K562 (cell line): ENCODE results near the gene IP6K3. TPM values are rescaled to one million over a fixed set of nuclear protein-coding genes. Genes with fewer than 3 reads are reported as not detected.

Source experiments
- BCOR ChIP-seq: fragments of 450-650 bp; IDR thresholded peaks from 2 replicates; pipeline ENCODE4 v1.6.1; 2016
- CBX5 ChIP-seq: IDR thresholded peaks from 2 replicates; pipeline ENCODE4 v1.6.1; 2014; ENCODE audit warnings: low read depth, borderline replicate concordance
- CHCHD3 ChIP-seq: fragments of 250-450 bp; sonication (Bioruptor Pico); IDR thresholded peaks from 2 replicates; pipeline ENCODE4 v2.1.2; 2022; ENCODE audit warnings: mild to moderate bottlenecking
- CTCF ChIP-seq, 3 experiments: IDR thresholded peaks in 2 of 3; conservative IDR thresholded peaks in 1 of 3; 2 replicates each; pipeline ENCODE4 v1.5.1; 2011 to 2012; ENCODE audit warnings: low read length in 3 of 3, mild to moderate bottlenecking in 3 of 3, control low read depth in 2 of 3, improper control_type of control experiment in 1 of 3, inconsistent platforms in 1 of 3, low read depth in 1 of 3, mixed read lengths in 1 of 3, moderate library complexity in 1 of 3; ENCODE audit not compliant: insufficient read depth in 2 of 3
- EWSR1 ChIP-seq: fragments of 450-650 bp; IDR thresholded peaks from 2 replicates; pipeline ENCODE4 v1.6.1; 2018; ENCODE audit warnings: borderline replicate concordance, mild to moderate bottlenecking, low read depth, moderate library complexity; ENCODE audit not compliant: partially characterized antibody
- HMG20A ChIP-seq: fragments of 450-650 bp; formaldehyde crosslinking; conservative IDR thresholded peaks from 2 replicates; pipeline ENCODE4 v1.4.0; 2020; ENCODE audit warnings: mild to moderate bottlenecking, mixed read lengths
- ILF3 ChIP-seq: fragments of 450-650 bp; IDR thresholded peaks from 2 replicates; pipeline ENCODE4 v1.6.1; 2018; ENCODE audit warnings: antibody characterized with exemption, mild to moderate bottlenecking, moderate library complexity, borderline replicate concordance
- KDM5B ChIP-seq: fragments of 200-600 bp; sonication (generic); IDR thresholded peaks from 2 replicates; pipeline ENCODE4 v1.6.1; 2012; ENCODE audit warnings: low read depth, mild to moderate bottlenecking, moderate library complexity, low read length, control low read depth, inconsistent platforms; ENCODE audit not compliant: insufficient replicate concordance
- LCOR ChIP-seq: sonication (generic); formaldehyde crosslinking; IDR thresholded peaks from 2 replicates; pipeline ENCODE4 v1.8.0; 2022; ENCODE audit warnings: mild to moderate bottlenecking, missing genetic modification reagents
- NFIX ChIP-seq: fragments of 250-450 bp; sonication (Bioruptor Pico); IDR thresholded peaks from 2 replicates; pipeline ENCODE4 v1.4.0; 2020; ENCODE audit warnings: low read depth, mild to moderate bottlenecking, moderate library complexity
- TAF15 ChIP-seq: fragments of 200-400 bp; formaldehyde crosslinking; IDR thresholded peaks from 2 replicates; pipeline ENCODE4 v1.6.1; 2017; ENCODE audit warnings: mild to moderate bottlenecking, low read depth, low read length, moderate library complexity
- TRIM28 ChIP-seq: fragments of 450-650 bp; IDR thresholded peaks from 2 replicates; pipeline ENCODE4 v1.6.1; 2017
- ZHX1 ChIP-seq: fragments of 150-350 bp; conservative IDR thresholded peaks from 2 replicates; pipeline ENCODE4 v1.6.1; 2014; ENCODE audit warnings: low read length
- ZNF24 ChIP-seq: fragments of 450-650 bp; IDR thresholded peaks from 2 replicates; pipeline ENCODE4 v1.6.1; 2016
- ZNF398 ChIP-seq: fragments of 250-450 bp; sonication (Bioruptor Pico); IDR thresholded peaks from 2 replicates; pipeline ENCODE4 v1.8.0; 2021; ENCODE audit warnings: moderate library complexity, mild to moderate bottlenecking, inconsistent platforms
- ZSCAN29 ChIP-seq: fragments of 450-650 bp; IDR thresholded peaks from 2 replicates; pipeline ENCODE4 v1.6.1; 2017
- polyA plus RNA-seq, 8 experiments: library from polyadenylated mRNA; depleted of rRNA in 4 of 8; stranded (reverse) in 5 of 8; unstranded in 3 of 8; fragments of >200 nt; fragmentation: Nextera tagmentation in 2 of 8; fragmentation: Illumina TruSeq in 1 of 8; extraction: Ambion mirVana in 2 of 8; extraction: Trizol in 1 of 8; gene quantifications; 2 replicates each; pipeline versions ENCODE4 v1.2.1 to v1.2.3, GENCODE V29; 2011 to 2014; ENCODE audit warnings: inconsistent platforms in 1 of 8, missing spikeins in 1 of 8
- total RNA-seq, 7 experiments: library from RNA; depleted of rRNA in 6 of 7; stranded (reverse); fragments of >200 nt in 6 of 7; fragmentation: Illumina TruSeq in 2 of 7; extraction: Trizol in 2 of 7; gene quantifications; 2 replicates each; pipeline versions ENCODE4 v1.2.1 to v1.2.3, GENCODE V29; 2011 to 2021; ENCODE audit warnings: low replicate concordance in 1 of 7
- TF ChIP-seq, protein P1 (sequence below), 2 experiments: fragments of 450-650 bp; conservative IDR thresholded peaks; 2 replicates each; pipeline ENCODE4 v1.6.1; 2017; ENCODE audit warnings: mild to moderate bottlenecking in 2 of 2, moderate library complexity in 2 of 2
- TF ChIP-seq, protein P2 (sequence below), 2 experiments: fragments of 250-450 bp in 1 of 2; fragments of 450-650 bp in 1 of 2; sonication (Bioruptor Pico) in 1 of 2; IDR thresholded peaks; 2 replicates each; pipeline versions ENCODE4 v1.6.1 to v1.8.0; 2016 to 2021; ENCODE audit warnings: mild to moderate bottlenecking in 2 of 2, moderate library complexity in 2 of 2, missing compliant biosample characterization in 1 of 2, missing genetic modification characterization in 1 of 2

IP6K3 gene
- total and polyA plus RNA-seq, 9 of the 15 experiments (the other 6 are each of a cell fraction or from before 2014, with no cell fraction given) = not detected

- TF ChIP-seq, protein P1, sequence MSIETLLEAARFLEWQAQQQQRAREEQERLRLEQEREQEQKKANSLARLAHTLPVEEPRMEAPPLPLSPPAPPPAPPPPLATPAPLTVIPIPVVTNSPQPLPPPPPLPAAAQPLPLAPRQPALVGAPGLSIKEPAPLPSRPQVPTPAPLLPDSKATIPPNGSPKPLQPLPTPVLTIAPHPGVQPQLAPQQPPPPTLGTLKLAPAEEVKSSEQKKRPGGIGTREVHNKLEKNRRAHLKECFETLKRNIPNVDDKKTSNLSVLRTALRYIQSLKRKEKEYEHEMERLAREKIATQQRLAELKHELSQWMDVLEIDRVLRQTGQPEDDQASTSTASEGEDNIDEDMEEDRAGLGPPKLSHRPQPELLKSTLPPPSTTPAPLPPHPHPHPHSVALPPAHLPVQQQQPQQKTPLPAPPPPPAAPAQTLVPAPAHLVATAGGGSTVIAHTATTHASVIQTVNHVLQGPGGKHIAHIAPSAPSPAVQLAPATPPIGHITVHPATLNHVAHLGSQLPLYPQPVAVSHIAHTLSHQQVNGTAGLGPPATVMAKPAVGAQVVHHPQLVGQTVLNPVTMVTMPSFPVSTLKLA (conservative IDR thresholded peaks at IDR 0.05) = peak; percentile 95 to 96
- TF ChIP-seq ILF3 (no peak), TAF15 (no peak), CTCF (IDR thresholded peaks at IDR 0.05 in 2 of 3, conservative IDR thresholded peaks at IDR 0.05 in 1 of 3; ENCODE audit: insufficient read depth in 2 of 3, low read depth in 1 of 3, low read length in 3 of 3) (peak; percentile 91 to 98 (median 93)), KDM5B (peak; percentile 92), CHCHD3 (peak; percentile 19; the same call in 1 of the 2 replicates), BCOR (no peak), ZHX1 (no peak), NFIX (CRISPR knock-in tag) (no peak), LCOR (peak; percentile 89; the same call in 1 of the 2 replicates), ZNF24 (no peak), ZSCAN29 (no peak), EWSR1 (no peak), HMG20A (no peak), CBX5 (no peak), TRIM28 (no peak), ZNF398 (CRISPR knock-in tag) (no peak)
- TF ChIP-seq, protein P2, sequence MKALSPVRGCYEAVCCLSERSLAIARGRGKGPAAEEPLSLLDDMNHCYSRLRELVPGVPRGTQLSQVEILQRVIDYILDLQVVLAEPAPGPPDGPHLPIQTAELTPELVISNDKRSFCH (CRISPR knock-in tag; IDR thresholded peaks at IDR 0.05) = no peak
- TF ChIP-seq, protein P2 (tag; IDR thresholded peaks at IDR 0.05) = no peak; the same call in 1 of the 2 replicates
These were observed 35.3 kb downstream of the IP6K3 start, which contains the start of gene UQCC2 (continued) for GRCh38 chr6:33711140-33712129.
